HCT116 (cell line): ENCODE measurements around the gene NEDD4L. TPM values are rescaled to one million over a fixed set of nuclear protein-coding genes. Genes with fewer than 3 reads are reported as not detected.

Experiments
- ATAC-seq: fragments of 200-7000 bp; cut with Tn5 transposase; 2 replicates; pipeline ENCODE4 v1.9.1; 2020; ENCODE audit warnings: mild to moderate bottlenecking, moderate library complexity
- BruUV-seq: library from RNA; stranded (reverse); fragments of 400-500 nt; replicated peaks from 2 replicates; lab custom pipeline; 2021; lab: Mats Ljungman, UMichigan
- CTCF ChIA-PET: fragments of 300-600 bp; sonication (Branson Sonifier 250); formaldehyde crosslinking; loops from one replicate; lab custom pipeline; 2021; ENCODE audit warnings: antibody characterized with exemption; lab: Charles Lee
- POLR2A ChIA-PET: fragments of 300-600, 350-600 bp; sonication (Branson Sonifier 250); formaldehyde crosslinking; loops from one replicate; lab custom pipeline; 2021; ENCODE audit warnings: antibody characterized with exemption; lab: Charles Lee
- RAD21 ChIA-PET, 2 experiments: fragments of 300-600 bp; sonication (Branson Sonifier 250); formaldehyde crosslinking; loops; one replicate each; lab custom pipeline; 2023; ENCODE audit warnings: low total read pairs in 2 of 2; ENCODE audit not compliant: uncharacterized antibody in 2 of 2, unreplicated experiment in 2 of 2, low non-redundant PET in 1 of 2; lab: Charles Lee
- DNase-seq: peaks from one replicate; pipeline ENCODE4 v3.0.0-alpha.2; 2010; ENCODE audit warnings: low read depth, low spot score
- H2AFZ ChIP-seq: fragments of 200-600 bp; shearing (Covaris generic), sonication (generic); 2 replicates; pipeline ENCODE4 v1.6.1; 2017; ENCODE audit warnings: low read depth, mixed run types, mixed read lengths, antibody characterized with exemption, low read length; ENCODE audit not compliant: poor library complexity, severe bottlenecking
- H3K27ac ChIP-seq: 2 replicates; pipeline ENCODE4 v1.5.1; 2012; ENCODE audit warnings: low read depth, low read length
- H3K27me3 ChIP-seq: fragments of 200-600 bp; sonication (generic); 2 replicates; pipeline ENCODE4 v1.6.1; 2016; ENCODE audit warnings: mixed run types, low read length, mixed read lengths; ENCODE audit not compliant: insufficient read depth
- H3K36me3 ChIP-seq, 2 experiments: fragments of 200-500 bp in 1 of 2; fragments of 200-600 bp in 1 of 2; sonication (Bioruptor generic) in 1 of 2; sonication (generic) in 1 of 2; 2 replicates each; pipeline versions ENCODE4 v1.5.1 to v1.6.1; 2014 to 2016; ENCODE audit warnings: low read length in 2 of 2, inconsistent platforms in 1 of 2, mixed read lengths in 1 of 2, mixed run types in 1 of 2; ENCODE audit not compliant: insufficient read depth in 2 of 2, control insufficient read depth in 1 of 2
- H3K4me1 ChIP-seq, 2 experiments: fragments of 200-600 bp in 1 of 2; sonication (generic) in 1 of 2; 2 replicates each; pipeline versions ENCODE4 v1.5.1 to v1.6.1; 2012 to 2017; ENCODE audit warnings: low read length in 2 of 2, inconsistent platforms in 1 of 2, mild to moderate bottlenecking in 1 of 2, mixed read lengths in 1 of 2, mixed run types in 1 of 2, moderate library complexity in 1 of 2; ENCODE audit not compliant: insufficient read depth in 2 of 2, control insufficient read depth in 1 of 2
- H3K4me2 ChIP-seq: fragments of 200-600 bp; sonication (generic); 2 replicates; pipeline ENCODE4 v1.6.1; 2017; ENCODE audit warnings: mixed run types, low read length, mixed read lengths
- H3K4me3 ChIP-seq, 2 experiments: fragments of 200-600 bp in 1 of 2; sonication (generic) in 1 of 2; replicated peaks in 1 of 2; 2 replicates each; pipeline ENCODE4 v1.5.1; 2011 to 2016; ENCODE audit warnings: low read length in 2 of 2, control low read depth in 1 of 2, low read depth in 1 of 2, mild to moderate bottlenecking in 1 of 2, mixed read lengths in 1 of 2, mixed run types in 1 of 2
- H3K79me2 ChIP-seq: fragments of 200-600 bp; sonication (generic); 2 replicates; pipeline ENCODE4 v1.6.1; 2017; ENCODE audit warnings: mild to moderate bottlenecking, mixed run types, low read length, moderate library complexity, mixed read lengths; ENCODE audit not compliant: insufficient read depth
- H3K9ac ChIP-seq: fragments of 200-600 bp; sonication (generic); 2 replicates; pipeline ENCODE4 v1.6.1; 2016; ENCODE audit warnings: low read length, mixed read lengths
- H3K9me2 ChIP-seq: fragments of 200-600 bp; sonication (generic), shearing (Covaris generic); 2 replicates; pipeline ENCODE4 v1.6.1; 2017; ENCODE audit warnings: mixed run types, mild to moderate bottlenecking, moderate library complexity; ENCODE audit not compliant: insufficient read depth
- H3K9me3 ChIP-seq, 2 experiments: fragments of 200-500 bp in 1 of 2; fragments of 200-600 bp in 1 of 2; sonication (Bioruptor generic) in 1 of 2; sonication (generic) in 1 of 2; 2 replicates each; pipeline ENCODE4 v1.6.1; 2014 to 2017; ENCODE audit warnings: low read length in 2 of 2, mixed read lengths in 2 of 2, inconsistent platforms in 1 of 2, low read depth in 1 of 2, mild to moderate bottlenecking in 1 of 2, mixed run types in 1 of 2, moderate library complexity in 1 of 2; ENCODE audit not compliant: control insufficient read depth in 1 of 2, insufficient read depth in 1 of 2
- H4K20me1 ChIP-seq: fragments of 200-600 bp; sonication (generic), shearing (Covaris generic); 2 replicates; pipeline ENCODE4 v1.6.1; 2017; ENCODE audit warnings: mixed run types, mild to moderate bottlenecking, moderate library complexity; ENCODE audit not compliant: insufficient read depth
- CBX3 ChIP-seq: IDR thresholded peaks from 2 replicates; pipeline ENCODE4 v1.6.1; 2012; ENCODE audit warnings: low read depth
- CEBPB ChIP-seq: IDR thresholded peaks from 2 replicates; pipeline ENCODE4 v1.6.1; 2012; ENCODE audit warnings: low read depth
- EGR1 ChIP-seq: IDR thresholded peaks from 2 replicates; pipeline ENCODE4 v1.6.1; 2012; ENCODE audit warnings: low read depth
- ELF1 ChIP-seq: IDR thresholded peaks from 2 replicates; pipeline ENCODE4 v1.6.1; 2012; ENCODE audit warnings: low read depth, borderline replicate concordance
- EZH2phosphoT487 ChIP-seq: fragments of 200-600 bp; IDR thresholded peaks from 2 replicates; pipeline ENCODE4 v1.6.1; 2018; ENCODE audit warnings: antibody characterized with exemption, borderline replicate concordance
- POLR2AphosphoS5 ChIP-seq: IDR thresholded peaks from 2 replicates; pipeline ENCODE4 v1.6.1; 2011; ENCODE audit warnings: mild to moderate bottlenecking, low read depth, low read length, moderate library complexity
- RAD21 ChIP-seq: IDR thresholded peaks from 2 replicates; pipeline ENCODE4 v1.6.1; 2012; ENCODE audit warnings: low read depth, mild to moderate bottlenecking
- ZFX ChIP-seq: fragments of 450-650 bp; IDR thresholded peaks from 2 replicates; pipeline ENCODE4 v1.6.1; 2017
- intact Hi-C: fragments of 100-400 bp; cut with micrococcal nuclease; formaldehyde crosslinking; loops from 2 replicates; pipeline ENCODE4 v1.10.0; 2022
- total RNA-seq: library from RNA; stranded (reverse); gene quantifications from one replicate; pipeline ENCODE4 v1.2.1, GENCODE V29; 2021; ENCODE audit not compliant: unreplicated experiment
- TF ChIP-seq, protein P1 (sequence below), 3 experiments: fragments of 200-600 bp in 1 of 3; sonication (generic) in 1 of 3; IDR thresholded peaks in 2 of 3; conservative IDR thresholded peaks in 1 of 3; 2 replicates each; pipeline ENCODE4 v1.5.1; 2012 to 2017; ENCODE audit warnings: low read depth in 2 of 3, low read length in 2 of 3, antibody characterized with exemption in 1 of 3, borderline replicate concordance in 1 of 3, control low read depth in 1 of 3, mild to moderate bottlenecking in 1 of 3, mixed read lengths in 1 of 3, mixed run types in 1 of 3, moderate library complexity in 1 of 3; ENCODE audit not compliant: insufficient read depth in 1 of 3

NEDD4L gene
- total RNA-seq, 1 experiment from 2014 or later, result 41.5 TPM

DNA sequence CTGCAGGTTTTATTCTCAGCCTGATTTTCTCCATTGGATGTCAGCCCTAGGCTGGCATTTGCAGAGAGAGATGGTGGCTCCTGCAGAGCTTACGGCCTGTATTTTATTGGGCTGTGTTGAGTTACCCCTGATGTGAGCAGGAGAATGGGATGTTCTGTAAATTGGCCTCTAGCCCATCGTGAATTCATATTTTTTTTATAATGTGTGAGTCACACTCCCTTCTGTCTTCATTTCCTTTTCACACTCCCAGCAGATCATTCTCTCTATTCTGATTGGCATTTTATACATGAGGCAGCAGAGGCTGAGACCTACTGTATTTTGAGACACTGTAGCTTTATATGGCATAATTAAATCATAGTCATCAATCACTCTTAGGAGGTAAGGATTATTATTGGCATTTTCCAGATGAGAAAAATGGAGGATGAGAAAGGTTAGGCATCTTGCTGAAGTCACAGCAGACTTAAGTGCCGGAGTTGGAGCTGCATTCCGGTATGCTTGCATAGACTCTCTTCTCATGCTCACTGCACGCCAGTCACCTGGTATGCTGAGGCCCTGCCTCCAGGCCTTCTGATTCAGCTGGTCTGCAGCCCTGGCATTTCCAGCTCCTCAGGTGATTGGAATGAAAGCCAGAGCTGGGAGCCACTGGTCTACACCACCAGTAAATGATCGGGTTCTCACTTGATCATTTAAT, 142.4 kb downstream of the NEDD4L start:
- no TSS peak for BruUV-seq
- ATAC-seq (peak; percentile 84), DNase-seq (no peak)
- H3K36me3 ChIP-seq, result no peaks in the 10 kb centered on the region
- RAD21 ChIA-PET, result no interaction called here
- peak overlapping the region; percentile 50 for H3K4me2 ChIP-seq
- H3K27me3 ChIP-seq, result no peaks in the 10 kb centered on the region
- H4K20me1 ChIP-seq, result no peaks in the 10 kb centered on the region
- TF ChIP-seq, protein P1, sequence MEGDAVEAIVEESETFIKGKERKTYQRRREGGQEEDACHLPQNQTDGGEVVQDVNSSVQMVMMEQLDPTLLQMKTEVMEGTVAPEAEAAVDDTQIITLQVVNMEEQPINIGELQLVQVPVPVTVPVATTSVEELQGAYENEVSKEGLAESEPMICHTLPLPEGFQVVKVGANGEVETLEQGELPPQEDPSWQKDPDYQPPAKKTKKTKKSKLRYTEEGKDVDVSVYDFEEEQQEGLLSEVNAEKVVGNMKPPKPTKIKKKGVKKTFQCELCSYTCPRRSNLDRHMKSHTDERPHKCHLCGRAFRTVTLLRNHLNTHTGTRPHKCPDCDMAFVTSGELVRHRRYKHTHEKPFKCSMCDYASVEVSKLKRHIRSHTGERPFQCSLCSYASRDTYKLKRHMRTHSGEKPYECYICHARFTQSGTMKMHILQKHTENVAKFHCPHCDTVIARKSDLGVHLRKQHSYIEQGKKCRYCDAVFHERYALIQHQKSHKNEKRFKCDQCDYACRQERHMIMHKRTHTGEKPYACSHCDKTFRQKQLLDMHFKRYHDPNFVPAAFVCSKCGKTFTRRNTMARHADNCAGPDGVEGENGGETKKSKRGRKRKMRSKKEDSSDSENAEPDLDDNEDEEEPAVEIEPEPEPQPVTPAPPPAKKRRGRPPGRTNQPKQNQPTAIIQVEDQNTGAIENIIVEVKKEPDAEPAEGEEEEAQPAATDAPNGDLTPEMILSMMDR (IDR thresholded peaks at IDR 0.05 in 2 of 3, conservative IDR thresholded peaks at IDR 0.05 in 1 of 3; ENCODE audit: borderline replicate concordance in 1 of 3, insufficient read depth in 1 of 3, low read depth in 2 of 3, low read length in 2 of 3), result no peak
- no peak for TF ChIP-seq ELF1
- TF ChIP-seq EGR1, result no peak
- TF ChIP-seq POLR2AphosphoS5, result no peak
- TF ChIP-seq ZFX, result no peak
- no peak for TF ChIP-seq EZH2phosphoT487
- H3K27ac ChIP-seq, result peak overlapping the region; percentile 19; the same call in 1 of the 2 replicates
- H2AFZ ChIP-seq, result no peak overlapping the region
- CTCF ChIA-PET, result interaction anchor here (1.0 to 1.2 kb wide), 2 partner anchors 9 to 136 kb away, joined by 5 to 6 read pairs; no protein-coding TSS in a partner anchor
- no peak overlapping the region for H3K4me3 ChIP-seq
- POLR2A ChIA-PET, result no interaction called here
- H3K9me2 ChIP-seq, result no peaks in the 10 kb centered on the region
- H3K4me1 ChIP-seq, result peaks cover 28 to 31% of the 10 kb centered on the region in 2 experiments
- intact Hi-C loops, result no loop called here
- 0 out of 2 replicates have a peak overlapping the region, but pooled peaks have one; percentile 7 for H3K9ac ChIP-seq
- H3K9me3 ChIP-seq, result no peaks in the 10 kb centered on the region
- H3K79me2 ChIP-seq, result no peaks in the 10 kb centered on the region

DNA sequence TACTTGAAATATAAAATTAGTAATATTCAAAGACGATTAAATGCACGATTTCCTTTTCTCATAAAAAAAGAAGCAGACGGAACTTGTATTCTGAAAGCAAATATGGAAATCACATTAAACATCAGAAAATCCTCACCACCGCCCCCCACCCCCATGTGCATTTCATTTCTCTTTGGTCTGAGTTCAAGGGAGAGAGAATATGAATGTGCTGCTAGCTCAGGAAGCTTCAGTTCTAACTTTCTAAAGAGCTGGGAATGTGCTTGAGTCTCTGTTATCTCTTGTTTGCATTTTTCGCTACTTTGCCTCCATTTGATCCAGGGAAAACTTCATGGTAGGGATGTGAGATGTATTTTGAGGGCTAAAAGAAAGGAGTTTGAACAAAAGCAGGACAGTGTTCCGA, 143.6 kb downstream of the NEDD4L start:
- no peaks in the 10 kb centered on the region for H3K27me3 ChIP-seq
- H3K4me2 ChIP-seq, result no peak overlapping the region
- CTCF ChIA-PET, result interaction anchor here (0.9 to 1.0 kb wide), 2 partner anchors 45 to 134 kb away, joined by 5 to 8 read pairs; no protein-coding TSS in a partner anchor
- H3K9ac ChIP-seq, result no peak overlapping the region
- no peak for TF ChIP-seq CBX3
- no peak for TF ChIP-seq CEBPB
- TF ChIP-seq RAD21, result no peak
- intact Hi-C loops, result no loop called here
- H3K27ac ChIP-seq, result no peak overlapping the region
- H3K9me3 ChIP-seq, result no peaks in the 10 kb centered on the region
- no peaks in the 10 kb centered on the region for H4K20me1 ChIP-seq
- H3K9me2 ChIP-seq, result no peaks in the 10 kb centered on the region
- H3K4me1 ChIP-seq, result peaks cover 28 to 31% of the 10 kb centered on the region in 2 experiments
- DNase-seq (no peak), ATAC-seq (no peak)
- BruUV-seq, result no TSS peak
- H3K36me3 ChIP-seq, result no peaks in the 10 kb centered on the region
- no peak overlapping the region for H3K4me3 ChIP-seq
- POLR2A ChIA-PET, result no interaction called here
- RAD21 ChIA-PET, result no interaction called here
- H3K79me2 ChIP-seq, result no peaks in the 10 kb centered on the region
- no peak overlapping the region for H2AFZ ChIP-seq
